Left renal pelvis (tissue), 4 donors: ENCODE data around the gene WNT3A. TPM values are rescaled to one million over a fixed set of nuclear protein-coding genes. Genes with fewer than 3 reads are reported as not detected.

ENCODE experiments used
- DNase-seq, 4 donors: peaks; one replicate each; pipeline ENCODE4 v3.0.0-alpha.2; 2013; ENCODE audit warnings: low read depth in 4 of 4, low spot score in 3 of 4
- polyA plus RNA-seq, 4 donors: library from polyadenylated mRNA; unstranded; fragments of 120-200 nt; gene quantifications; one replicate each; pipeline ENCODE4 v1.2.1, GENCODE V29; 2013; ENCODE audit not compliant: insufficient read length in 4 of 4

Gene WNT3A
- polyA plus RNA-seq, 4 donors, result 0.09 to 0.16 (median 0.12) TPM; not detected in 1

- DNase-seq, result no peak
Measured at GRCh38 chr1:228065543-228066347, 58.9 kb downstream of the WNT3A start.

GRCh38 chr1:228066416-228066815 is 59.6 kb downstream of the WNT3A start:
- DNase-seq, result no peak

GRCh38 chr1:228066891-228067654 is 60.3 kb downstream of the WNT3A start:
- DNase-seq, result no peak

GRCh38 chr1:228068359-228068758 is 61.6 kb downstream of the WNT3A start:
- DNase-seq, result no peak

- no peak for DNase-seq
Measured at GRCh38 chr1:228070173-228070572, 63.4 kb downstream of the WNT3A start.

- DNase-seq, result no peak
Measured at GRCh38 chr1:228070851-228071250, 64.1 kb downstream of the WNT3A start.

- no peak for DNase-seq
Measured at GRCh38 chr1:228071839-228072657, 65.2 kb downstream of the WNT3A start.

- DNase-seq, result no peak
Measured at GRCh38 chr1:228072658-228073043, 65.9 kb downstream of the WNT3A start.

GRCh38 chr1:228073061-228073856 is 66.5 kb downstream of the WNT3A start:
- no peak for DNase-seq

GRCh38 chr1:228073857-228074545 is 67.2 kb downstream of the WNT3A start:
- no peak for DNase-seq

GRCh38 chr1:228074954-228075730 is 68.3 kb downstream of the WNT3A start:
- DNase-seq, result no peak

- DNase-seq, result no peak
Measured at GRCh38 chr1:228075801-228076271, 69.0 kb downstream of the WNT3A start.

GRCh38 chr1:228076796-228077430 is 70.1 kb downstream of the WNT3A start:
- DNase-seq, result no peak

- DNase-seq, result no peak
Measured at GRCh38 chr1:228077565-228078330, 71.0 kb downstream of the WNT3A start.

- DNase-seq, result no peak
Measured at GRCh38 chr1:228079013-228079412, 72.2 kb downstream of the WNT3A start.

GRCh38 chr1:228079601-228080263 is 72.9 kb downstream of the WNT3A start:
- no peak for DNase-seq

GRCh38 chr1:228081144-228081543 is 74.3 kb downstream of the WNT3A start:
- no peak for DNase-seq
